HepG2 (cell line): ENCODE measurements around the gene LIF. TPM values are rescaled to one million over a fixed set of nuclear protein-coding genes. Genes with fewer than 3 reads are reported as not detected.

Experiments
- ATAC-seq: fragments of 200-7000 bp; cut with Tn5 transposase; 3 replicates; pipeline ENCODE4 v1.9.1; 2020; ENCODE audit warnings: mild to moderate bottlenecking, moderate library complexity
- BruUV-seq: library from RNA; stranded (reverse); fragments of 400-500 nt; replicated peaks from 2 replicates; lab custom pipeline; 2021; lab: Mats Ljungman, UMichigan
- CTCF ChIA-PET: fragments of 300-600 bp; formaldehyde crosslinking; extraction: SDS; loops from one replicate; lab custom pipeline; 2021; ENCODE audit warnings: low total read pairs, inconsistent platforms, low intra/inter-chr PET ratio; lab: Yijun Ruan, JAX
- POLR2A ChIA-PET: fragments of 350-600 bp; sonication (Branson Sonifier 250); formaldehyde crosslinking; loops from one replicate; lab custom pipeline; 2020; ENCODE audit warnings: antibody characterized with exemption, inconsistent platforms; lab: Yijun Ruan, JAX
- DNase-seq: peaks from one replicate; pipeline ENCODE4 v3.0.0-alpha.2; 2015; ENCODE audit warnings: low spot score
- FAIRE-seq: peaks from 3 replicates; lab custom pipeline; 2011; peaks lifted over from hg19 to GRCh38; lab: Jason Lieb, UNC
- H2AFZ ChIP-seq: one replicate; pipeline ENCODE4 v1.6.1; 2011; ENCODE audit warnings: low read length, inconsistent platforms
- H3K27ac ChIP-seq: fragments of 300-600 bp; 3 replicates; pipeline ENCODE4 v1.8.0; 2011; ENCODE audit warnings: mixed run types, mild to moderate bottlenecking, mixed read lengths, low read length, inconsistent platforms; ENCODE audit not compliant: insufficient read depth; ENCODE audit errors: extremely low read length
- H3K27me3 ChIP-seq, 2 experiments: fragments of 200-600 bp in 1 of 2; 2 replicates in 1 of 2; 3 replicates in 1 of 2; pipeline versions ENCODE4 v1.6.0 to v1.8.0; 2011; ENCODE audit warnings: low read length in 2 of 2, mild to moderate bottlenecking in 2 of 2, moderate library complexity in 2 of 2, inconsistent platforms in 1 of 2; ENCODE audit not compliant: insufficient read depth in 2 of 2, control insufficient read depth in 1 of 2
- H3K36me3 ChIP-seq, 2 experiments: fragments of 200-600 bp in 1 of 2; replicated peaks in 1 of 2; 2 replicates in 1 of 2; 3 replicates in 1 of 2; pipeline versions ENCODE4 v1.5.1 to v1.8.0; 2011; ENCODE audit warnings: low read length in 2 of 2, inconsistent platforms in 1 of 2; ENCODE audit not compliant: insufficient read depth in 2 of 2, control insufficient read depth in 1 of 2
- H3K4me1 ChIP-seq: 2 replicates; pipeline ENCODE4 v1.5.1; 2012; ENCODE audit warnings: low read length, inconsistent platforms; ENCODE audit not compliant: insufficient read depth
- H3K4me2 ChIP-seq: 2 replicates; pipeline ENCODE4 v1.6.0; 2011; ENCODE audit warnings: low read depth, low read length, inconsistent platforms
- H3K4me3 ChIP-seq, 3 experiments: fragments of 200-600 bp in 1 of 3; sonication (generic), shearing (Covaris generic) in 1 of 3; replicated peaks in 1 of 3; 2 replicates each; pipeline ENCODE4 v1.5.1; 2011 to 2016; ENCODE audit warnings: low read length in 3 of 3, inconsistent platforms in 2 of 3, low read depth in 2 of 3, mild to moderate bottlenecking in 2 of 3, control low read depth in 1 of 3, mixed read lengths in 1 of 3; ENCODE audit not compliant: insufficient read depth in 1 of 3
- H3K79me2 ChIP-seq: one replicate; pipeline ENCODE4 v1.6.1; 2011; ENCODE audit warnings: low read length, inconsistent platforms; ENCODE audit not compliant: insufficient read depth
- H3K9ac ChIP-seq: 2 replicates; pipeline ENCODE4 v1.6.0; 2011; ENCODE audit warnings: mild to moderate bottlenecking, low read depth, low read length, inconsistent platforms; ENCODE audit not compliant: insufficient read depth
- H3K9me3 ChIP-seq: 2 replicates; pipeline ENCODE4 v1.5.1; 2012; ENCODE audit warnings: mild to moderate bottlenecking, low read length
- H4K20me1 ChIP-seq: 2 replicates; pipeline ENCODE4 v1.6.0; 2011; ENCODE audit warnings: inconsistent platforms, mild to moderate bottlenecking, low read length, moderate library complexity; ENCODE audit not compliant: insufficient read depth
- ATF7 ChIP-seq, 2 experiments: fragments of 450-650 bp in 1 of 2; sonication (generic) in 1 of 2; formaldehyde crosslinking in 1 of 2; IDR thresholded peaks; 2 replicates each; pipeline versions ENCODE4 v1.4.0 to v1.6.1; 2016 to 2020; ENCODE audit warnings: antibody characterized with exemption in 1 of 2, mild to moderate bottlenecking in 1 of 2, missing genetic modification reagents in 1 of 2
- CREB1 ChIP-seq, 2 experiments: fragments of 450-650 bp in 1 of 2; IDR thresholded peaks; 2 replicates each; pipeline ENCODE4 v1.6.1; 2016 to 2017; ENCODE audit warnings: control low read depth in 1 of 2, mild to moderate bottlenecking in 1 of 2, missing compliant biosample characterization in 1 of 2, missing genetic modification characterization in 1 of 2
- ETV5 ChIP-seq: IDR thresholded peaks from 2 replicates; pipeline ENCODE4 v1.6.1; 2018; ENCODE audit warnings: missing biosample characterization, missing genetic modification reagents, inconsistent platforms, borderline replicate concordance
- GABPA ChIP-seq, 2 experiments: IDR thresholded peaks; 2 replicates each; pipeline ENCODE4 v1.6.1; 2011 to 2016; ENCODE audit warnings: low read depth in 2 of 2, low read length in 1 of 2, missing biosample characterization in 1 of 2, missing genetic modification characterization in 1 of 2
- MLLT10 ChIP-seq: sonication (generic); formaldehyde crosslinking; IDR thresholded peaks from 2 replicates; pipeline ENCODE4 v1.4.0; 2020; ENCODE audit warnings: missing genetic modification reagents
- MTF1 ChIP-seq: sonication (generic); formaldehyde crosslinking; IDR thresholded peaks from 2 replicates; pipeline ENCODE4 v1.5.0; 2020; ENCODE audit warnings: missing genetic modification reagents
- MYNN ChIP-seq: sonication (generic); formaldehyde crosslinking; IDR thresholded peaks from 2 replicates; pipeline ENCODE4 v1.4.0; 2020; ENCODE audit warnings: mild to moderate bottlenecking, low read depth, missing genetic modification reagents
- MZF1 ChIP-seq: sonication (generic); formaldehyde crosslinking; IDR thresholded peaks from 2 replicates; pipeline ENCODE4 v1.8.1; 2023; ENCODE audit warnings: mild to moderate bottlenecking, missing genetic modification reagents, borderline replicate concordance
- NFE2 ChIP-seq: sonication (generic); formaldehyde crosslinking; IDR thresholded peaks from 2 replicates; pipeline ENCODE4 v1.4.0; 2020; ENCODE audit warnings: missing genetic modification reagents
- POGZ ChIP-seq: sonication (generic); formaldehyde crosslinking; IDR thresholded peaks from 2 replicates; pipeline ENCODE4 v1.4.0; 2020; ENCODE audit warnings: mild to moderate bottlenecking, missing genetic modification reagents
- RAD51 ChIP-seq: fragments of 450-650 bp; IDR thresholded peaks from 2 replicates; pipeline ENCODE4 v1.6.1; 2016; ENCODE audit warnings: borderline replicate concordance
- RERE ChIP-seq: IDR thresholded peaks from 2 replicates; pipeline ENCODE4 v1.6.1; 2016; ENCODE audit warnings: low read depth, missing genetic modification reagents, missing compliant biosample characterization
- TBL1XR1 ChIP-seq: fragments of 150-350 bp; IDR thresholded peaks from 2 replicates; pipeline ENCODE4 v1.6.1; 2014; ENCODE audit warnings: borderline replicate concordance, low read length; ENCODE audit not compliant: partially characterized antibody
- XRCC5 ChIP-seq: fragments of 200-400 bp; formaldehyde crosslinking; optimal IDR thresholded peaks from 2 replicates; pipeline ENCODE3; 2017; ENCODE audit warnings: mild to moderate bottlenecking, low read length
- ZSCAN30 ChIP-seq: sonication (generic); formaldehyde crosslinking; IDR thresholded peaks from 2 replicates; pipeline ENCODE4 v1.5.0; 2020; ENCODE audit warnings: mild to moderate bottlenecking, missing genetic modification reagents
- WGBS: methylation state at CpG from one replicate; pipeline ENCODE4 v1.1.6; 2017; ENCODE audit warnings: low lambda C conversion rate; 5-methylcytosine and 5-hydroxymethylcytosine counted together
- in situ Hi-C: cut with HindIII; loops from 2 replicates; pipeline ENCODE4 v1.10.0; 2017; ENCODE audit warnings: low pct_unique_long_range_greater_than_20kb; ENCODE audit not compliant: extremely low pct_ligation_motif_present
- intact Hi-C: fragments of 100-400 bp; cut with micrococcal nuclease; formaldehyde crosslinking; loops from one replicate; pipeline ENCODE4 v1.10.0; 2022; ENCODE audit not compliant: unreplicated experiment
- polyA plus RNA-seq, 8 experiments: library from polyadenylated mRNA; depleted of rRNA in 3 of 8; stranded (reverse) in 7 of 8; unstranded in 1 of 8; fragments of >200 nt; fragmentation: Illumina TruSeq in 4 of 8; extraction: Trizol in 4 of 8; gene quantifications; 2 replicates each; pipeline versions ENCODE4 v1.2.1 to v1.2.3, GENCODE V29; 2011 to 2016; ENCODE audit warnings: low read depth in 4 of 8, missing spikeins in 1 of 8, mixed read lengths in 1 of 8; ENCODE audit not compliant: insufficient read depth in 1 of 8
- total RNA-seq, 5 experiments: library from RNA; depleted of rRNA; stranded (reverse); fragments of >200 nt; fragmentation: Illumina TruSeq; extraction: Trizol; gene quantifications; 2 replicates each; pipeline ENCODE4 v1.2.3, GENCODE V29; 2016; ENCODE audit warnings: low read depth in 1 of 5

LIF gene
- total and polyA plus RNA-seq, 2 of the 13 experiments (the other 11 are each of a cell fraction or from before 2014, with no cell fraction given) = 3.6 to 8.5 TPM

- WGBS = 35% methylated on average over 5 of the region's 8 CpGs
- TF ChIP-seq ATF7 (IDR thresholded peaks at IDR 0.05) = peak; percentile 74
- no peak for TF ChIP-seq ATF7 (CRISPR knock-in tag; IDR thresholded peaks at IDR 0.05)
- TF ChIP-seq GABPA (IDR thresholded peaks at IDR 0.05; ENCODE audit: low read depth, low read length) = no peak
- no peak for TF ChIP-seq GABPA (CRISPR knock-in tag; IDR thresholded peaks at IDR 0.05; ENCODE audit: low read depth)
- no peak for TF ChIP-seq MTF1 (CRISPR knock-in tag)
- TF ChIP-seq CREB1 (IDR thresholded peaks at IDR 0.05) = peak; percentile 84
- TF ChIP-seq CREB1 (CRISPR knock-in tag; IDR thresholded peaks at IDR 0.05) = no peak
- BruUV-seq = no TSS peak
- CTCF ChIA-PET = no interaction called here
- Histone ChIP-seq H4K20me1 (no peaks in the 10 kb centered on the region), H3K36me3 (no peaks in the 10 kb centered on the region), H3K4me1 (peaks cover 11% of the 10 kb centered on the region; the same call in 1 of the 2 replicates), H3K27ac (no peak overlapping the region), H3K9me3 (no peaks in the 10 kb centered on the region), H3K79me2 (no peaks in the 10 kb centered on the region), H3K4me3 (no peak overlapping the region), H2AFZ (no peak overlapping the region), H3K9ac (no peak overlapping the region), H3K27me3 (peaks cover 6 to 49% of the 10 kb centered on the region in 2 experiments), H3K4me2 (no peak overlapping the region)
- DNase-seq (no peak), ATAC-seq (no peak), FAIRE-seq (no peak)
- POLR2A ChIA-PET = no interaction called here
- intact Hi-C loops = no loop called here
- in situ Hi-C loops = no loop called here
These were observed 29.1 kb upstream of the LIF start for GRCh38 chr22:30275625-30276024.

- no peak overlapping the region for H3K27ac ChIP-seq
- H3K9me3 ChIP-seq = no peaks in the 10 kb centered on the region
- BruUV-seq = no TSS peak
- ATAC-seq (no peak), DNase-seq (no peak), FAIRE-seq (no peak)
- ChIA-PET POLR2A (no interaction called here), CTCF (no interaction called here)
- H3K27me3 ChIP-seq = peaks cover 6 to 53% of the 10 kb centered on the region in 2 experiments
- WGBS = 41% methylated on average over 9 of the region's 9 CpGs
- no peak overlapping the region for H3K4me2 ChIP-seq
- no peak overlapping the region for H3K9ac ChIP-seq
- intact Hi-C loops = no loop called here
- H3K79me2 ChIP-seq = no peaks in the 10 kb centered on the region
- in situ Hi-C loops = no loop called here
- H3K4me1 ChIP-seq = peaks cover 11% of the 10 kb centered on the region; the same call in 1 of the 2 replicates
- no peaks in the 10 kb centered on the region for H4K20me1 ChIP-seq
- H2AFZ ChIP-seq = no peak overlapping the region
- no peaks in the 10 kb centered on the region for H3K36me3 ChIP-seq
- no peak overlapping the region for H3K4me3 ChIP-seq
- no peak for TF ChIP-seq POGZ (CRISPR knock-in tag)
- TF ChIP-seq ZSCAN30 (CRISPR knock-in tag) = no peak
- TF ChIP-seq MLLT10 (CRISPR knock-in tag) = no peak
- no peak for TF ChIP-seq XRCC5
- no peak for TF ChIP-seq NFE2 (CRISPR knock-in tag)
- TF ChIP-seq RAD51 = no peak
- TF ChIP-seq TBL1XR1 = no peak
- TF ChIP-seq ETV5 (CRISPR knock-in tag) = no peak
- no peak for TF ChIP-seq RERE (CRISPR knock-in tag)
- TF ChIP-seq MZF1 (CRISPR knock-in tag) = no peak
- TF ChIP-seq MYNN (CRISPR knock-in tag) = no peak
These were observed 27.9 kb upstream of the LIF start for GRCh38 chr22:30274437-30274812.
